ENCODE measurements around the gene HDAC5.
A peak's percentile ranks its signal among the peaks of the same experiment; 100 is the strongest.
"Not testable (repeated sequence)": the region's sequence is repeated elsewhere in the genome, so short reads cannot be mapped to it uniquely, and the experiment has no call there.

Gene HDAC5

DNA sequence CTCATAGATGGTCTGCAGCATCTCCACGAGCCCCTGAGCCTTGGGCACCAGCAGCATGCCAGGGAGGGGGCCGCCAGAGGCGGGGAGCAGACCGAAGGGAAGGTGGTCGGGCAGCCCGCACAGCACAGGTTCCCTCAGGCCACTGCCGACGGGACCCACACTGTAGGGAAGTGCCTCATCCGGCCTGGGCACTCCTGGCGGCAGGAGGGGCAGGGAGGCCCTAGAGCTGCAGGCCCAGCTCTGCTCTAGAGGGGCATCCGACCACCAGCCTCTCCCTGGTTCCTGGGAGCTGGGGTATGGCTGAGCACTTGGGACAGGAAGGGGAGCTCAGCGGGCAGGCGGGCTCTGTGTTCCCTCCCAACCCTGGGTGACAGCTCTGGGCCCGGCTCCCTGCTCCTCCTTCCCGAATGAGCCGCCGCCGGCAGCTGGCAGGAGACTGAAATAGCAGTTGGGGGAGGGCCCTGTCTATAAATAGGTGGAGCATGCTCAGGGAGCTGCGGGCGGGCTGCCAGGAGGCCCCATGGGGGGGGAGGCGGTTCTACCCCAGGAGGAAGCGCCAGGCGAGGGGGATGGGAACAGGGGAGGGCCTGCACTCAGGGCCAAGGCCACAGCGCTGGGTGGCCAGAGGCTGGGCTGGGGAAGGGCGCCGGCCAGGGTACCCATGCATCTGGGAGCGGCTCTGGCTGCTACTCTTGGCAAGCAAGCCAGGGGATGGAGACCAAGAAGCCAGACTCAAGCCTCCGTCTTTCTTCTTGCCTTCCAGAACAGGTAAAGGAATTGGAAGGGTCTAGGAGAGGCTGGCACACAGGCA, 12.4 kb downstream of the HDAC5 start:
- peak; percentile 96 for DNase-seq (ENCODE audit: low spot score)

- no peak for DNase-seq (ENCODE audit: low spot score)
Observed at GRCh38 chr17:44110011-44110686, 13.3 kb downstream of the HDAC5 start.

DNA sequence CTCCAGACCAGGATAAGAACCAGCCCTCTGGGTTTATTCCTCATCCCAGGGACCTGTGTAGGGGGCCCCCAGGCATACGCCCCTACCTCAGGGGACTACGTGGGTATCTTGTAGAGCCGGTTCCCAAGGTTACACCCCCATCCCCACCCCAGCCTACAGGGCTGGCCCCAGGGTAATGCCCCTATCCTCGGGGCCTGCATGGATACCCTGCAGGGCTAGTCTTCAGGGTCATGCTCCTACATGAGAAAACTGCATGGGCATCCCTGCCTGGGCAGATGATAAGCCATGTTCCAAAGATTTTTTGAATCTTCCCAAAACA, 14.2 kb downstream of the HDAC5 start:
- DNase-seq (ENCODE audit: low spot score): no peak

- no peak for DNase-seq (ENCODE audit: low spot score)
Observed at GRCh38 chr17:44108440-44109311, 14.8 kb downstream of the HDAC5 start.

DNA sequence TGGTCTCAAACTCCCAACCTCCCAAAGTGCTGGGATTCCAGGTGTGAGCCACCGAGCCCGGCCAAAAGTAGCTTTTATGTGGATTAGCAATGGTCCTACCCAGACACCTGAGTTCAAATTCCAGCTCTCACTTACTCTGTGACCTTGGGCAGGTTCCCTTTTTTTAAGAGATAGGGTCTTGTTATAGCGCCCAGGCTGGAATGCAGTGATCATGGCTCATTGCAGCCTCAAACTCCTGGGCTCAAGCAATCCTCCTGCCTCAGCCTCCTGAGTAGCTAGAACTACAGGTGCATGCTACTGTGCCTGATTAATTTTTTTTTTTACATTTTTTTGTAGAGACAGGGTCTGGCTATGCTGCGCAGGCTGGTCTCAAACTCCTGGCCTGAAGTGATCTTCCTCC, 16.6 kb downstream of the HDAC5 start:
- no peak for DNase-seq (ENCODE audit: low spot score)

- no peak for DNase-seq (ENCODE audit: low spot score)
Observed at GRCh38 chr17:44105941-44106340, 17.5 kb downstream of the HDAC5 start.

GRCh38 chr17:44105483-44105882, 18.0 kb downstream of the HDAC5 start:
- no peak for DNase-seq (ENCODE audit: low spot score)

DNA sequence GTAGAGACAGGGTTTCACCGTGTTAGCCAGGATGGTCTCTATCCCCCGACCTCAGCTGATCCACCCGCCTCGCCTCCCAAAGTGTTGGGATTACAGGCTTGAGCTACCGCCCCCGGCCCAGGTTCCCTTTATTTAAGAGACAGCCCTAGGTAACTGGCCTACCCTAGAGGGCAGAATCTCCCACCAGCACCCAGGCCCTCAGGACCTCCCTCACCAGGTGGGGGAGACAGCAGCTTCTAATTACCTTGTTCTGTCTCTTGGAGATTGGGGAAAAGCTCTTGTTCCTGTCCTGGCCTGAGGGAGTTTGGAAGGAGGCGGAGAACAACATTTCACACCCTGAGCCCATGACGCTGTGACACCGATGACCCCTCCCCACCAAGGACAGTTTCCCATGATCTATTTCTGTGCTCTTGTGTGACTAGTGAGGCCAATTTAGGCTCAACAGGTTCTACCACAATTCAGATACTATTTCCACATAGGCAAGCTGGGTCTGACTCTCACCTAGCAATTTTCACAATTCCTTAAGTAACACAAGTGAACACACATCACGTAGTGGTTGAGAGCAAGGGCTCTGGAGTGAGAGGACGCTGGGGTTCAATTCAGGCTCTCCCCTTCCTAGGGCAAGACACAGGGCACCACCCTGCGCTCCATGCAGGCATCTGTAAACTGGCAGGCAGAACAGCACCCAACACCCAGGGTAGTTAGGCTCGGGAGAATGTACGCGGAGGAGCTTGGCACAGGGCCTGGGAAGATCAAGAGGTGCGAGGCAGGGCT, 20.4 kb downstream of the HDAC5 start:
- no peak for DNase-seq (ENCODE audit: low spot score)

GRCh38 chr17:44101858-44102257, 21.6 kb downstream of the HDAC5 start:
- DNase-seq (ENCODE audit: low spot score): not testable (repeated sequence)

DNA sequence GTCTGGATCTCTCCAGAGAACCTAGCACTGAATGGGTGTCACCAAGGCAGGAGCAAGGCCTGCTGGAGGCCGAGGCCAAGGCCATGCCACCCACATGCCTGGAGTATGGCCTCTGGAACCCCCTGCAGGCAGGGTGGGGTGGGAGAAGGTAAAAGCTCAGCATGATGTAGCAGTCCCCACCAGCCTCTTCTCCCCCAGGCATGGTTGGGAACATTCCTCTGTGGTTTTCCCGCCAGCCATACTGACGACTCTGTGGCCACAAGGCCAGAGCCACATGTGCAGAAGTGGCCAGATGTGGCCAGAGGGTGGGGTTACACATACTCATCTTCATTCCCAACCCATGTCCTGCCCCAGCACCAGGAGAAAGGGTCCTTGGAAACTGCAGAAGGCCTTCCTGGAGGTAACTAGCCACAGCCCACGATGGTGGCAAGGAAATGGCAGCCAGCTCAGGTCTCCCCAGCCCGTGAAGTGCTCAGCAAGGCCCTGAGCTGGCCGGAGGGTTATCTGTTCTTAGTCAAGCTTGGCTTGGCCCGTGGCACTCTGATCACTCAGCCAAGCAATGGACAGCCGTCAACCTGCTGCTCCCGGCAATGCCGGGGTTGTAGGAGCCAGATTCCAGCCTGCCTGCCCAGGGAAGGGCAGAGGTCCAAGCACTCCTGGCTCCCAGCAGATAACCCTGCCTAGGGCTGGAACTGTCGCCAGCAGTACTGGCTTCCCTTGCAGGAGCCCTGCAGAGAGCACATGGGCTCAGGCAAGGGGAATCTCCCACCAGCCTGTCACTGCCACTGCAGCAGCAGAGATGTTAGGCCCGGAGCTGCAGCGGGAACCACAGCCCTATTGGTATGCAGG, 26.1 kb downstream of the HDAC5 start:
- DNase-seq (ENCODE audit: low spot score): no peak

GRCh38 chr17:44095647-44096496, 27.6 kb downstream of the HDAC5 start:
- peak; percentile 87 for DNase-seq (ENCODE audit: low spot score)

DNA sequence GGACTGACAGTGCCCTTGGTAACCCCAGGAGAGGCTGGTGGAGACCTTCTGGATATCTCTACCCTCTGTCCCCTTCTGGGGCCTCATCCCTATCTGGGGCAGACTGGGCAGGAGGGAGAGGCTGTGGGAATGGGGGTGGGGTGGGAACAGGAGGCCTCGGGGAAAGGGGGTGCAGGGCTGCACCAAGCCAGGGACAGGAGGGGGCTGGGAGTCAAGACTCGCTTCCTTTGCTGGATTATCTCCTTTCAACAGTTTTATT, 28.1 kb downstream of the HDAC5 start:
- no peak for DNase-seq (ENCODE audit: low spot score)

DNA sequence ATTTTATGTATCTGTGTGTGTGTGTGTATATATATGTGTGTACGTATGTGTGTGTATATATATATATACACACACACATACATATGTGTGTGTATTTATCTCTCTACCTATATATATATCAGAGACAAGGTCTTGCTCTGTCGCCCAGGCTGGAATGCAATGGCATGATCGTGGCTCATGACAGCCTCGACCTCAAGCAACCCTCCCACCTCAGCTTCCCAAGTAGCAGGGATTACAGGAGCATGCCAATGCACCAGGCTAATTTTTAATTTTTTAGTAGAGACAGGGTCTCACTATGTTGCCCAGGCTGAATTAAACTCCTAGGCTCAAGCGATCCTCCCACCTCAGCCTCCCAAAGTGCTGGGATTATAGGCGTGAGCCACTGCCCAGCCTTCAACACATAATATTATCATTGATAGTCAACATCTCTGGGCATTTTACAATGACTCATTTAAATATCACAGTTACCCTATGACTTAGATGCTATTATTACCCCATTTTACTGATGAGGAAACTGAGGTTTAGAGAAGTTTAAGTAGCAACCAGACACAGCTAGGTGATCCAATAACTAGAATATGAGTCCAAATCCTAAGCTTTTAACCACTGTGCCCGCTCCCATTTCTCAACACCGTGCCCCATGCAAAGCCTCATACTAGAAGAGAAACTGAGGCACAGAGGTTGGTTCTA, 28.6 kb downstream of the HDAC5 start:
- DNase-seq (ENCODE audit: low spot score): no peak

- no peak for DNase-seq (ENCODE audit: low spot score)
Observed at GRCh38 chr17:44093231-44093900, 30.1 kb downstream of the HDAC5 start.

GRCh38 chr17:44092051-44092450, 31.4 kb downstream of the HDAC5 start:
- DNase-seq (ENCODE audit: low spot score): no peak

- DNase-seq (ENCODE audit: low spot score): no peak
Observed at GRCh38 chr17:44091200-44091997, 32.0 kb downstream of the HDAC5 start.

GRCh38 chr17:44088254-44088653, 35.2 kb downstream of the HDAC5 start:
- no peak for DNase-seq (ENCODE audit: low spot score)

DNA sequence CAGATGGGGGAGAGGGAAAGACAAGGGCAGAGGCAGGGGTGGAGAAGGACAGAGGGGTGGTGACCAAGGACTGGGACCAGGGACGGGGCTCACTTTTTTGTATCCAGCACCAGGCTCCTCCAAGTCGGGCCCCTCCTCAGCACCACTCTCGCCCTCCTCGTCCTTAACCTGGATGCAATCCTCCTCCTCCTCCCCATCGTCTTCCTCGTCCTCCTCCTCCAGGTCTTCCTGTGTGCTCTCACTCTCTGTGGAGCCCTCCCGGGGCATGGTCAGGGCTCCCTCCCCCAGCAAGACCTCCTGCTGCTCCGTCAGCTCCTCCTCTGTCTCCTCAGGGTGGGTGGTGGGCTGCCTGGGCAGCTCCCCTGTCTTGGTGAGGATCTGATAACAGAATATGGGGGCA, 36.1 kb downstream of the HDAC5 start:
- no peak for DNase-seq (ENCODE audit: low spot score)
